Measurements from ENCODE around the gene NRGN. TPM values are rescaled to one million over a fixed set of nuclear protein-coding genes. Genes with fewer than 3 reads are reported as not detected.
A peak's percentile ranks its signal among the peaks of the same experiment; 100 is the strongest.

NRGN gene
- total and polyA plus RNA-seq, 2 experiments from 2014 or later: 0.23 to 0.32 TPM

GRCh38 chr11:124748100-124748418, 8.3 kb downstream of the NRGN start:
- no peak overlapping the region for H2AFZ ChIP-seq
- H3K4me2 ChIP-seq (ENCODE audit: unreplicated experiment): no peak overlapping the region
- no peak overlapping the region for H3K27ac ChIP-seq
- H3K27me3 ChIP-seq (replicated peaks; ENCODE audit: insufficient read depth): peaks cover 60% of the 10 kb centered on the region
- H3K4me1 ChIP-seq (ENCODE audit: insufficient read depth): no peaks in the 10 kb centered on the region
- H3K79me2 ChIP-seq (ENCODE audit: insufficient read depth): no peaks in the 10 kb centered on the region
- H3F3A ChIP-seq (ENCODE audit: insufficient read depth): no peaks in the 10 kb centered on the region
- WGBS, 2 experiments (ENCODE audit: low coverage in 1 of 2, low lambda C conversion rate in 2 of 2, missing lambda C conversion rate in 2 of 2): 34 to 35% methylated on average over 7 of the region's 7 CpGs
- H4K20me1 ChIP-seq (ENCODE audit: insufficient read depth): no peaks in the 10 kb centered on the region
- TF ChIP-seq EZH2phosphoT487 (IDR thresholded peaks at IDR 0.05; ENCODE audit: insufficient read depth, low read depth) (no peak), EZH2 (IDR thresholded peaks at IDR 0.05; ENCODE audit: insufficient read depth, poor library complexity, severe bottlenecking) (no peak)
- no peak overlapping the region for H3K9ac ChIP-seq
- H3K9me3 ChIP-seq (ENCODE audit: low read depth): no peaks in the 10 kb centered on the region
- no peak for DNase-seq
- no peaks in the 10 kb centered on the region for H3K9me2 ChIP-seq (ENCODE audit: insufficient read depth)
- H3K36me3 ChIP-seq (ENCODE audit: low read depth): no peaks in the 10 kb centered on the region
- H3K4me3 ChIP-seq: no peak overlapping the region
- in situ Hi-C loops (cut with MboI): no loop called here

- Histone ChIP-seq H3K36me3 (ENCODE audit: low read depth) (no peaks in the 10 kb centered on the region), H3K9me3 (ENCODE audit: low read depth) (no peaks in the 10 kb centered on the region), H3K79me2 (ENCODE audit: insufficient read depth) (no peaks in the 10 kb centered on the region), H3K9ac (no peak overlapping the region), H3K4me3 (no peak overlapping the region), H3K4me1 (ENCODE audit: insufficient read depth) (no peaks in the 10 kb centered on the region), H3K4me2 (ENCODE audit: unreplicated experiment) (no peak overlapping the region), H3K27me3 (replicated peaks; ENCODE audit: insufficient read depth) (peaks cover 54% of the 10 kb centered on the region), H2AFZ (no peak overlapping the region), H3F3A (ENCODE audit: insufficient read depth) (no peaks in the 10 kb centered on the region), H4K20me1 (ENCODE audit: insufficient read depth) (no peaks in the 10 kb centered on the region), H3K9me2 (ENCODE audit: insufficient read depth) (no peaks in the 10 kb centered on the region), H3K27ac (no peak overlapping the region)
- 20 to 22% methylated on average over 12 of the region's 12 CpGs for WGBS, 2 experiments (ENCODE audit: low coverage in 1 of 2, low lambda C conversion rate in 2 of 2, missing lambda C conversion rate in 2 of 2)
- peak; percentile 67 for DNase-seq
- in situ Hi-C loops (cut with MboI): no loop called here
- TF ChIP-seq EZH2phosphoT487 (IDR thresholded peaks at IDR 0.05; ENCODE audit: insufficient read depth, low read depth) (no peak), EZH2 (IDR thresholded peaks at IDR 0.05; ENCODE audit: insufficient read depth, poor library complexity, severe bottlenecking) (no peak)
Observed at GRCh38 chr11:124748481-124749343, 9.0 kb downstream of the NRGN start.

GRCh38 chr11:124749912-124750311, 10.2 kb downstream of the NRGN start:
- 50 to 65% methylated on average over 1 of the region's 1 CpG for WGBS, 2 experiments (ENCODE audit: low coverage in 1 of 2, low lambda C conversion rate in 2 of 2, missing lambda C conversion rate in 2 of 2)
- no peak for TF ChIP-seq EZH2phosphoT487 (IDR thresholded peaks at IDR 0.05; ENCODE audit: insufficient read depth, low read depth)
- TF ChIP-seq EZH2 (IDR thresholded peaks at IDR 0.05; ENCODE audit: insufficient read depth, poor library complexity, severe bottlenecking): no peak
- in situ Hi-C loops (cut with MboI): no loop called here
- peaks cover 42% of the 10 kb centered on the region for H3K27me3 ChIP-seq (replicated peaks; ENCODE audit: insufficient read depth)
- no peaks in the 10 kb centered on the region for H3K36me3 ChIP-seq (ENCODE audit: low read depth)
- DNase-seq: no peak
- H3K4me1 ChIP-seq (ENCODE audit: insufficient read depth): no peaks in the 10 kb centered on the region
- no peak overlapping the region for H2AFZ ChIP-seq
- no peak overlapping the region for H3K27ac ChIP-seq
- H3K4me2 ChIP-seq (ENCODE audit: unreplicated experiment): no peak overlapping the region
- no peaks in the 10 kb centered on the region for H4K20me1 ChIP-seq (ENCODE audit: insufficient read depth)
- no peaks in the 10 kb centered on the region for H3F3A ChIP-seq (ENCODE audit: insufficient read depth)
- H3K9ac ChIP-seq: no peak overlapping the region
- no peaks in the 10 kb centered on the region for H3K9me3 ChIP-seq (ENCODE audit: low read depth)
- no peaks in the 10 kb centered on the region for H3K9me2 ChIP-seq (ENCODE audit: insufficient read depth)
- no peaks in the 10 kb centered on the region for H3K79me2 ChIP-seq (ENCODE audit: insufficient read depth)
- H3K4me3 ChIP-seq: no peak overlapping the region

DNA sequence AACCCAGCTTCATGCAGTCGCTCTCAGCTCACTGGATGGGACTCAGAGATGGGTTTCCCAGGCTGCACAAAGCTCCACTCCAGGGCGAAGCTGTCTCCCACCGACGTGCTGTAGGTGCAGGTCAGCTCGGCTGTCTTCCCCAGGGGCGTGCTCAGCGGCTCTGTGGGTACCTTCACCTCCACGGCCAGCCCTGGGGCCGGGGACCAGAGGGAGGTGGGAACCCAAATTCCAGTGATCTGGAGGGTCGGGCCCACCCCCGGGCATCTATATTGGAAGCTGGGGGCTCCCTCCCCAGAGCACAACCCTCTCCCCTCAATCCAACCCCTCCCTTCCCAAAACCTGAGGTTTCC, 11.6 kb downstream of the NRGN start:
- H3K27me3 ChIP-seq (replicated peaks; ENCODE audit: insufficient read depth): peaks cover 35% of the 10 kb centered on the region
- H3K9ac ChIP-seq: no peak overlapping the region
- no peak overlapping the region for H2AFZ ChIP-seq

More for the DNA sequence above, 11.6 kb downstream of the NRGN start:
- 19 to 24% methylated on average over 10 to 11 of the region's 11 CpGs for WGBS, 2 experiments (ENCODE audit: low coverage in 1 of 2, low lambda C conversion rate in 2 of 2, missing lambda C conversion rate in 2 of 2)
- in situ Hi-C loops (cut with MboI): no loop called here
- Histone ChIP-seq H3K9me2 (ENCODE audit: insufficient read depth) (no peaks in the 10 kb centered on the region), H4K20me1 (ENCODE audit: insufficient read depth) (no peaks in the 10 kb centered on the region), H3K4me2 (ENCODE audit: unreplicated experiment) (no peak overlapping the region), H3K27ac (no peak overlapping the region), H3K4me1 (ENCODE audit: insufficient read depth) (no peaks in the 10 kb centered on the region), H3K4me3 (no peak overlapping the region), H3K9me3 (ENCODE audit: low read depth) (no peaks in the 10 kb centered on the region), H3K79me2 (ENCODE audit: insufficient read depth) (no peaks in the 10 kb centered on the region), H3K36me3 (ENCODE audit: low read depth) (no peaks in the 10 kb centered on the region), H3F3A (ENCODE audit: insufficient read depth) (no peaks in the 10 kb centered on the region)
- DNase-seq: no peak
- TF ChIP-seq EZH2 (IDR thresholded peaks at IDR 0.05; ENCODE audit: insufficient read depth, poor library complexity, severe bottlenecking) (peak; percentile 7), EZH2phosphoT487 (IDR thresholded peaks at IDR 0.05; ENCODE audit: insufficient read depth, low read depth) (no peak)
